GM03348 (cell line): ENCODE measurements around the gene DUS4L.

Experiments used
- DNase-seq: peaks from one replicate; pipeline ENCODE4 v3.0.0; 2012; ENCODE audit warnings: low spot score

The DUS4L gene

DNA sequence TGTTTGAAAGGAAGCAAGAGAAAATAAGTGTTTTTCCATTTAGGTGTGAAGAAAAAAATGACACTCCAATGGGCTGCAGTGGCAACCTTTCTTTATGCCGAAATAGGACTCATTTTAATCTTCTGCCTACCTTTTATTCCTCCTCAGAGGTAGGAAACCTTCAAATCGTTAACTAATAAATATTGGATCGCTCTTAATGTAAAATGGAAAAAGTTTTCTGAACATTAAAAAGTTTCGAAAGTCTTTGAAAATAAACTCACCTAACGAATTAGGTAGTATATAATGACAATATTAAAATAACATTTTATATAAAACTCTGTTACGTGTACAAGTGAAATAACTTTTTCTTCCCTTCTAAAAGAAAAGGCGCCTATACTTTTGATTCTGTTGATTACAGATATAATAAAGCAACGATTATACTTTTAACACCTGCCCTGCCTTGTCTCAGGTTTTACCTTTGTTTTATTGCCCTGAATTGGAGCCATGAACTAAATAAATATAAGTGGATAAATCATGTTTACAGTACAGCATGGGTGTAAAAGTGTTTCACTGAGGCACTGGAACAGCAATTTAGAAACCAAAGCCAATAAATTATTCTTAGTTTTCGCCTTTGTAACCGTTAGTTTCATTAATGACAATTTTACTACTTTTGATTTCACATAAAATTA lies 17.1 kb downstream of the DUS4L start:
- no peak for DNase-seq

DNA sequence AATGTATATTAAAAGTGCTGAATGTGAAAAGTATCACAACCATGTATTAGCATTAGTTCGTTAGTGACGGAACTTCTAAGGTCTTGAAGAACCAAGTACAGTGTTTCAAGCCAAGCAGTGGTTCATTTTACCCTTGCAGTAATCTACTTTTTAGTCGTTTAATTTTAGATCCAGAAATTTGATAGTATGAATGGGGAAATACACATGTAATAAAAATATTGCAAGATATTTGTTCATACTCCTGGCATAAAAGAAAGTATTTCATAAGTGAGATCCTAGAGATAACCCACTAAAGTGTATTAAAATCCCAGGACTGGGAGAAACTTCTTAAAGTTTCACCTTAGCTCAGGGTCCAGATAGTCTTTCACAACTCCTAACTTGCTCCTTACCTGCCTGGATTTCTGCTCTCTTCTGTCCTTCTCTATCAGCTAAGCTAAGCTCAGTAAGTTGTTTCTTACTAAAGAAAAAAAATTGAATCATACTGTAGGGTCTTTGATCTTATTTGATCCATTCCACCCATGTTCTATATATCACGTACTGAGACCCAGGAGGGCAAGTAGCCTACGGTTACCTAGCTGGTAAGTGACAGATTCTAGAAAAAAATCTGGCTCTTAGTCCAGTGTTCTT lies 17.7 kb downstream of the DUS4L start:
- no peak for DNase-seq

DNA sequence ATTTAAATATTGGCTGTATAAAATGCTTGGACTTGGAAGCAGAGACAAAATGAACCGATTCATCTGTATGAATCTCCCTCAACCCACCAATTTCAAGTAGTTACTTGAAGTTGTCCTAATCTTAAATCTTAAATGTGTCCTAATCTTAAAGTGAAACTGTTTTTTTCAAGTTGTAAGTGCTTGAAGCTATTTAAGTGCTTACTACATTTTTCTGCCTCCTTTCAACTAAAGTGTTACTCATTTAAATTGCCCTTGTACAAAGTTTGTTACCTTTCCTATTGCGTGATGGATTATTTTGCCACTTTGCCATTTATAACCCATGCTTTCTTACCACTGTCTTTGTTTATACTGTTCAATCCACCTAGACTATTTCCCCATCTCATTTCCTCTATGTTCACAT lies 19.1 kb downstream of the DUS4L start:
- DNase-seq = no peak

DNA sequence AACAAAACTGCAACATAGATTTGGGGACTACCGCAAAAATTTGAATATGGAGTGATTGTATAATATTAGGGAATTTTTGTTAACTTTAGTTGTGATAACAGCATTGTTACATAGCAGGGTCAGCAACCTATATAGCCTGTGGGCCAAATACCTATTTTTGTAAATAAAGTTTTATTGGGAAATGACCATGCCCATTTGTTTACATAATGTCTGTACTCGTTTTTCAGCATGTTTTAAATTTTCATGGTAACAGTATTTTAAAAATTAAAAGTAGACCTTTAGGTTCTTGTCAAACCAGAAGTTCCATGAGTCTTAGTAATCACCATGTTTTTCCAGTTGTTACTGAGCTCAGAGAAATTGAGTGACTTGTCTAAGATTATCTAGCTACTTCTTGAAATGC lies 20.9 kb downstream of the DUS4L start:
- no peak for DNase-seq

DNA sequence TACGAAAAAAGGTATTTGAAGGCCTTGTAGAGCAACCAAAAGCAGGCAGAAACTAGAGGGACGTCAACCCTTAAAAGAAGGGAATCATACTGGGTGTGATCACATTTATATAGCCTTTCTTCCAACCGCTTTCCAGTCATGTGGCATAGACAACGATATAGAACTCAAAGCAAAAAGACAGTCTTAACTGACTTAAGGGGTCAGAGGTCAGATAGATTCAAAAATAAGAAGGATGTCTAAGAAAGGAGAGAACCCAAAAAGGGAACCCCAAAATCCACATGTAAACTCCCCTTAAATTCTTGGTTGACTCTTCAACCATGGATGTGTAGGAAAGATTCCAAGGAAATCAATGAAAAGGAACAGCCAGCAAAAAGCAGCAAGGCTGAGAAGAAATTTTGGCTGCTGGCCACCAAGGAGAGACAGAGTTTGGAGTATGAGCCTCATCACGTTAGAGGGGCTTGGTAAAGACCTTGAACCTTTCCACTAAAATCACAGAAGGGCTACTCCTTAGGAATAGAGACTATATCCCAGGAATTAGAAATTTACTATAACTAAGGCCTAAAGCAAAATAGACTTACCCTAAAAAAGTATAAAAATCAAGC lies 24.9 kb downstream of the DUS4L start:
- DNase-seq = no peak

DNA sequence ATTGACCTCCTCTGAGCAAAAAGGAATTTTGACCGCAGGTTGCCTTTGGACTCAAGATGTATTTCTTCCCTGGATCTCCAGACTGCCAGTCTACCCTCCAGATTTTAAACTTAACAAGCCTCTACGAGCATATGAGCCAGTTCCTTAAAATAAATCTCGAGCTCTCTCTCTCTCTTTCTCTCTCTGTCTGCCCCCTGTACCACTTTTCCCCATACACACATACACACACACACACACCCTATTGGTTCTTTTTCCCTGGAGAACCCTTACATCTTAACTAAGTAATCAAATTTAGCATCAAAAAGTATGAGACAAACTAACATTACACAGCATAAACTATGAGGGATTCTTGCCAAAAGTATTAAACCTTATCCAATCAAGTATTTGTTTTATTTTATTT lies 27.6 kb downstream of the DUS4L start:
- DNase-seq = peak; percentile 2

DNA sequence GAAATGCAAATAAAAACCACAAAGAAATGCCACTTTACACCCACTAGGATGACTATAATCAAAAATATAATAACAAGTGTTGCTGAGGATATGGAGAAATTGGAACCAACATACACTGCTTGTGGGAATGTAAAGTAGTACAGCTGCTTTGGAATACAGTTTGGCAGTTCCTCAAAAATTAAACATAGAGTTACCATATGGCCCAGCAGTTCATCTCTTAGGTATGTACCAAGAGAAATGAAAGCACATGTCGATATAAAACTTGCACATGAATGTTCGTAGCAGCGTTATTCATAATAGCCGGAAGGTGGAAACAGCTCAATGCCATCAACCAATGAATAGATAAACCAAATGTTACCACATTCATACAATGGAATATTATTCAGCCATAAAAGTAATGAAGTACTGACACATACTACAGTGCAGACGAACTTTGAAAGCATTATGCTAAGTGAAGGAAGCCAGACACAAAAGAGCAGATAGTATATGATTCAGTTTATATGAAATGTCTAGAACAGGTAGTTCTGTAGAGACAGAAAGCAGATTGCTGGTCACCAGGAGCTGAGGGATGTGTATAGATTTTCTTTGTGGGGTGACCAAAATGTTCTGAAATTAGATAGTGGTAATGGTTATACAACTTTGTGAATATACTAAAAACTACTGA lies 28.7 kb downstream of the DUS4L start:
- peak; percentile 7 for DNase-seq

DNA sequence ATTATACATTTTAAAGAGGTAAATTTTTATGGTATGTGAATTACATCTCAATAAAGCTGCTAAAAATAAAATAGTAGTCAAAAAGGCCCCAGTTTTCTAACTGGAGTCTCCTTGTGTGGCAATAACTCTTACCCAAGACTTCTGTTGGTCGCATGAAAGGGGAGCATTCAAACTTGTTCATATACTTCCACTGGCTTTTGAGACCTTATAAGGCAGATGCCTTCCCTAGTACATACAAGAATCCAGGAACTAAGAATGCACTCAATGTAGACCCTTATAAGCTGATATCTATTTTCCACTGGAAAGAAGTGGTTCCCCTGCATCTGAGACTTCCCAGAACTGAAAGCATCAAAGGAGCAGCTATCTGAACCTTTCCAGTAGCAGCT lies 29.2 kb downstream of the DUS4L start:
- DNase-seq = no peak

DNA sequence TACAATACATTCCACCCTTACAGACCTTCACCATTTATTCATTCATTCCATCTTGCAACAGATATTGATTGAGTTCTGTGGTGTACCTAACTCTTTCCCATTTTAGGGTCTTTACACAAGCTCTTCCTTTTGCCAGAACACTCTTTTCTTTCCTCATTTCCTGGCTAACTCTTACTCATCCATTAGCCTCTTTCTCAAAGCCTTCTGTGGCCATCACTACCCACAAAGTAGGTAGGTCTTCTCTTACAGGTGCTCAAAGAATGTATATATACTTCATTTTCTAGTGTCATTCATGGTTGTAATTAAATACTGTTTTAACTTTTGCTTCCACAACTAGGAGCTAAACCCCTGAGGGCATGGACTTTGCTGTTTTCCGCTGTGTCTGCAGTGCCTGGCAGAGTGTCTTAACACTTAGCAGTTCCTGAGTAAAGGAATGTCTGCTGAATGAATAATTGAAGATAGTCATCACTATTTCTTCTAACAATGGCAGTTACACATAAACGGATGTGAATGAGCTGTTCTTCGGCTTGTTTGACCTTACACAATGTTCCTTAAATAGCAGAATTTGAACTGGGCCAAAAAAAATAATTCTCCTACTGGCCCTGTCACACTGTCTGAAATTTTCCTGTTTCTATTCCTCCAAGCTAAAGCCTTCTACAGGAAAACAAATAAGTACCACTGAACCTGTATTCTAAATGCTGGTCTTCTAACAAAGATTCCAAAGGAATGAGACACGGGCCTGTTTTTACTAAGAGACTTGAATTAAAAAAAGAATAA lies 31.4 kb downstream of the DUS4L start:
- DNase-seq = peak; percentile 55

DNA sequence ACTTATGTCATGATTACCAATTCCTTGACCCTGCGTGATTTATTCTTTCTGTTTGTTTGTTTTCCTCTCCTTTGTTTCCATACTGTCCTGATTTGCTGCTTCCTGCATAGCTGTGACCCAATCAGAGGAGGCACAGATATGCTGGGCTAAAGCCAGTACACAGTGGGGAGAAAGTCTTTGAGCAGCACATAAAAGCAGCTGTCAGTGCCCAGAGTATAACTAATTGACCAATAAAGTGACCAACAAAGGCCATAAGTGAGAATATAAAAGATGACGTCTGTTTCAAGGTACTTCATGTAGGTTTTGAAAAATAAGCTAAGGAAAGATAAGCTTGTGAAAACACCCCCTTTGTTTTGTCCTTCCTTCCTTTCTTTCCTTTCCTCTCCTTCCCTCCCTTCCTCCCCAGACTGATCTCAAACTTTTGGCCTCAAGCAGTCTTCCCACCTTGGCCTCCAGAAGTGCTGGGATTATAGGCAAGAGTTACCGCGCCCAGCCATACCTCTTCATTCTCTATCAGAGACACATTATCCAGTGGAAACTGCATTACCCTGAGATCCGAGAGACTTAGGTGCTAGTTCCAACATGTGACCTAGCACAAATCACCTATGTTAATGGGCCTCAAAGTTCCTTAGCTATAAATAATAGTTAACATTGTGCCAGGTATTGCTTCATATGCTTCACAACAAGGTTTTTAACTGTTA lies 33.3 kb downstream of the DUS4L start:
- DNase-seq = no peak

DNA sequence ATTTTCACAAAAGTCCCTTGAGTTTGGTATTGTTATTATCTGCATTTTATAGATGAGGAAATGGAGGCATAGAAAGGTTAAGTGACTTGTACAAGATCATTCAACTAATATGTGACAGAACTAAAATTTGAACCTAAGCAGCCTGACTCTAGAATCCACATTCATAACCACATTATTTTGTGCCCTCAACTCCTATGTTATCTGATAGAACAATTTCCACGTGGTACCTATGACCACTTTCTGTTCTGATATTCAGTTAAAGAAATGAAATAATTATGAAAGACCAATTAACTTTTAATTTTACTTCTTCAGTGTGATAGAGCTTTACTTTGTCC lies 33.8 kb downstream of the DUS4L start:
- DNase-seq = no peak

DNA sequence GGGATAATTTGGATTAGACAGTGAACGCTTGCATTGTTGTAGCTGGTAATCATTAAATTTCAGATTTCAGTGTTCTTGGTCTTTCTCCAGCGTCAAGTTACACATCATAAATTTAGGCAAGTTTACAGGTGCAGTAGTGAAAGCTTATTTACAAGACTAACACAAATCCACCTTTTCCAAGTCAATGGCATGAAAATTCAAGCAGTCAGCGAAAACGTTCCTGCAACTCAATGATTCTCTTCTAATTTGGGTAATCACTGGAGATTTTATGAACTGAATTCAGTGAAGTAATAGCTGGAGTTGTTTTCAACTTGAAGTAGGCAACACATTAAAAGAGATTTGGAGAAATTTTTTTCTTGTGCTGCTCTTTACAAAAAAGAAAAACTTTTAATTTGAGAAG lies 34.2 kb downstream of the DUS4L start:
- DNase-seq = no peak

DNA sequence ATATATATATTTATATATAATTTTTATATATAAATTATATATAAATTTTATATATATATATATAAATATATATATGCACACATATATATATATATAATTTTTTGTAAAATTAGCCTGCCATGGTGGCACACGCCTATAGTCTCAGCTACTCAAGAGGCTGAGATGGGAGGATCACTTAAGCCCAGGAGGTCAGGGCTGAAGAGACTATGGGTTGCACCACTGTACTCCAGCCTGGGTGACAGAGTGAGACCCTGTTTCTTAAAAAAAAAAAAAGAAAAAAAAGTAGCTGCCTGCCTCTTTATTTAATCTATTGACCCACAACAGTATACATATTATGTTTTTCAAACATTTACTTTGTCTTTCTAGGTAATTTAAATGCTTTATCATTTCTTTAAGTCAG lies 35.5 kb downstream of the DUS4L start:
- no peak for DNase-seq

DNA sequence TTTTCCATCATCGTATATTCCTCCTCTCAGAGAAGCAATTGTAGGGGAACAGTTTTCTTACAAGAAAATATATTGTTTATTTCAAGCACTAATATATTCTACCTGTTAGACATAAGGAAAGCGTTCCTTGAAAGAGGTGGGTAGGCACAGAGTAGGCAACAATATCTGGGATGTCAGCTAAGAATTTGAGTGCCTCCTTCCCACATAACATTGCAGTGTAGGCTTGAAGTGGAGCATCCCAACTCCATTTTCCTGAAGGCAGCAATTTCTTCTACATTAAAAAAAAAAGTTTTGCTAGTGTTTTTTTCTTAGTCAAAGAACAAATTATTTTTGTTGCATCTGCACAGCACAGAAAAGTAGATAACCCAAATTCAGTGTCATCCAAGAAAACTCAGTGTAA lies 37.0 kb downstream of the DUS4L start:
- no peak for DNase-seq

DNA sequence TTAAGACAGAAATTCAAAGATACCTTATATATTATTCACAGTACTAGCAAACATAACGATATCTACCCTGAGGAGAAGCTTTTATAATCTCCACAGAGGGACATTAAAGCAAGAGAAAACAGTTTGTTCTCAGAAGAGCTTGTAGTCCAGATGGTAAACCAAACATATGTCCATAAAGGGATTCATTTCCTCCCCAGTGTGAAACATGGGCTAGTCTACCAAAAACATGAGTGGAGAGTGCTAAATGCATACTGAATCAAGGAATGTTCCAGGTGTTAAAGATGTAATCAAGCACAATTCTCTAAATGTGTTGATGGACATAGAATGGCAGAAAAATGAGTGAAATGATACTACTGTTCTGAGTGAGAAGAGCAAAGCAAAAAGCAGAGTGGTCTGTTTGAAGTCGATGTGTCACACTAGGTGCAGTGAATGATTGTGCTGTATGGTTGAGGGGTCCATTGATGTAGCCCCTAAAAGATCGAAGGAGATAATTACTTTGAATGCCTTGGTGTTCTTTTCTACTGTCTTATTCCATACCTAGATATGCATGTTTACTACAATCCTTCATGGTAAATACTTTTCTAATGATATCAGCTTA lies 41.5 kb downstream of the DUS4L start:
- no peak for DNase-seq

DNA sequence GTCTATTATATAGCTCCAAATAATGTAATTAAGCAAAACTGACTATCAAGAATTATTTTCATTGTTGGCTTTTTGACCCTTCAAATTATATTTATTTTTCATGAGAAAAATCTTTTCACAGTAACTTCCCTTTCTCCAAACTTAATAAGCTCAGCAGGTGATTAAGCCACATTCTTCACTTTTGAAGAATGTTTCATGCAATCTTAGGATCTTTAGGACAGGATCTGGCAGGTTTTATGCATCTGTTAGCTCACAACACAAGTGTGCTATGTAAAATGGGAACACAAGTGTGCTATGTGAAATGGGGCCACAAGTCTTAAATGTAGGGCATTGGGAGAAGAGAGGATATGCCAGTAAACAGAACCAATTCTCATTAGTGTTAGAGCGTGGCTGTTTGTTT lies 42.5 kb downstream of the DUS4L start:
- no peak for DNase-seq

DNA sequence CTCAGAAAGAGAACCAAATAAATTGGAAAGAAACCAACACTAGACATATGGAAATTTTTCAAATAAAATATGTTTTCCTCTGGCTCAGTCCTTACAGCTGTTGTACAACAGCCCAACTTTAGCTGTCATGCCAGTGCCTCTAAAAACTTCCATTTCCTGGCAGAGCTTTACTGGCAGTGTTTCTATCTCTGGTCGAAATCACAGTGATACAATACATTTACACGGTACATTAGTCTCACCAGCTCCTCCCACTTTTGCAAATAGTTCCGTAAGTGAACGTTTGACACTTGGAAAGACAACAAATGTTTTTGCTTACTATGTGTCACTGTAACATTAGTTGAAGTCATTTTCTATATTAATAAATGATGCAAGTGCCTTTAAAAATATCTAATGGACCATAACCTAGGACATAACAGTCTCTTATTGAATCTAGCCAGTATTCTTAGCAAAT lies 46.1 kb downstream of the DUS4L start:
- DNase-seq = no peak

DNA sequence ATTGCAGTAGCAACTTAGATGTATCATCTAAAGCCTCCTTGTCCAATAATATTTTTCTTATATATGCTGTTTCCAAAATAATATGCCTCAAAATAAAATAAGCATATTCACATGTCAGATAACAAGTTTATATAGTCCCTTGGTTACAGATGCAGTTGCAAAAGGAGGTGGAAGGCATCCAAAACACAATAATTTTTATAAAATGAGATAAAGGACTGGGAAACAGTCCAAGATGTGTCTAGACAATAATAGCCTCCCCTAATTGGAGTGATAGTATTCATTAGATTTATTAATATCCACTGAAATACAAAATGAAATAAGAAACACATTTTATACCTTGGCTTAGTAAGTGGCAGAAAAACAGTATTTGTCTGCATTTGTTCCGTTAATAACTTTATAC lies 46.6 kb downstream of the DUS4L start:
- DNase-seq = no peak

DNA sequence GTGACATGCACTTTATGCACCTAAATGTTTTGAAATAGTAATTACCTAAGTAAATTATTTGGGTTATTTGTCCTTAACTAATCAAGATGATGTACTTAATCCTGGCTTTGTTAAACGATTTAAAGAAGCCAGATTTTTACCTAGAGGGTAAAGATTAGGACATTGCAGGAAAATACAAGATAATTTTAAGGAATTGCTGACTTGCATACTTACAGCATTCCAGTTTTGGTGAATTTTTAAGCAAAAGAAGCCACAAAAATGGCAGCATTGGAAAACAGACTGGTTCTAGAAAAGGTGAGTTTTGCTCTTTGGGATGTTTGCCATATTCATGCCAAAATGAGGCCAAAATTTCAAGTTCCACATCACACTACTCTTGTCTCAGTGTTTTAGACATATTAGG lies 49.7 kb downstream of the DUS4L start:
- DNase-seq = no peak

DNA sequence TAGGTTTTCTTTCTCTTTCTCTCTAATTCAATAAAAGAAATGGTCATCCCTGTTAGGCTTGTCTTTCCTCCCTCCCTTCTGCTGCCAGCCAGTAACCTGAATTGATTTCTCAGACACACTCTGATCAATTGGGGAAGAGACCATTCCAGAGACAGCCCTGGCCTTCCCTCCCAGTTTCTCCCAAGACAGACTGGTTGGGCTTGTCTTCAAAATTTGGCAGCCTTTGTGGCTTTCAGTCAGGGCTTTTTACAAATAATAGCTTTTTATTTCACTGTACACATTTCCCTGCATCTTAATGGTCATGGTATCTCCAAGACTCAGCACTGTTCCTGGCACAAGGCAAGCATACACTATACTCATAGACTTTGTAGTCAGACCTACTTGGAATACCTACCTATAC lies 50.2 kb downstream of the DUS4L start:
- DNase-seq = no peak

DNA sequence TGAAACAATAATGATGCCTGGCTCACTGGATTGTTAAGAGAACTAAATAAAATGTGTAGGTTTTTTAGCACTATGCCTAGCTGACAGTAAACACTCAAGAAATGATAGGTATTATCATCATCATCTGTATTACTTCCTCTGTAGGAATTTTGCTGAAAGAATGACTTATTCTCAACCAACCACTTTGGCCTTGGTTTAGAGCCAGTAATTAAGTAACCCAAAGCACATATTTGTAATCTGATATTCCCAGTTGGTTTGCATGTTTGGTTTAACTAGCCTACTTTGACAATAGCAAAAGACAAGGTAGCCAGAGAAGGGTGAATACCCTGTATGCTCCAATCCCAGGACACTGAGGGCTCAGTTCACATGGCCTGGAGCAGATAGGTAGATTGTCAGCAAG lies 50.7 kb downstream of the DUS4L start:
- peak; percentile 65 for DNase-seq
